Mesenchymal stem cell (in vitro differentiated cells and primary cell): ENCODE measurements around the gene FXR2.
A peak's percentile ranks its signal among the peaks of the same experiment; 100 is the strongest.
"Not testable (repeated sequence)": the region's sequence is repeated elsewhere in the genome, so short reads cannot be mapped to it uniquely, and the experiment has no call there.

Experiments used
- DNase-seq: peaks from one replicate; pipeline ENCODE4 v3.0.0-alpha.2; 2013
- H2AFZ ChIP-seq: one replicate; pipeline ENCODE4 v1.6.1; 2013; ENCODE audit warnings: low read depth, mild to moderate bottlenecking, control low read depth, inconsistent platforms, low read length, moderate library complexity
- H2AK5ac ChIP-seq: 2 replicates; pipeline ENCODE4 v1.6.1; 2013; ENCODE audit warnings: low read length, moderate library complexity, mild to moderate bottlenecking, inconsistent platforms; ENCODE audit not compliant: severe bottlenecking
- H2BK120ac ChIP-seq: one replicate; pipeline ENCODE4 v1.6.1; 2013; ENCODE audit warnings: low read depth, mild to moderate bottlenecking, inconsistent platforms, low read length, moderate library complexity
- H2BK12ac ChIP-seq, 2 experiments: one replicate each; pipeline ENCODE4 v1.6.1; 2013; ENCODE audit warnings: inconsistent platforms in 2 of 2, low read length in 2 of 2, mild to moderate bottlenecking in 2 of 2, moderate library complexity in 2 of 2, control low read depth in 1 of 2
- H2BK15ac ChIP-seq: one replicate; pipeline ENCODE4 v1.6.1; 2013; ENCODE audit warnings: mild to moderate bottlenecking, low read depth, inconsistent platforms; ENCODE audit not compliant: poor library complexity, severe bottlenecking
- H2BK5ac ChIP-seq: 2 replicates; pipeline ENCODE4 v1.6.1; 2013; ENCODE audit warnings: low read depth, mild to moderate bottlenecking, low read length, control low read depth, inconsistent platforms; ENCODE audit not compliant: poor library complexity, severe bottlenecking
- H3K14ac ChIP-seq, 2 experiments: one replicate each; pipeline ENCODE4 v1.6.1; 2013; ENCODE audit warnings: inconsistent platforms in 2 of 2, low read length in 2 of 2, control low read depth in 1 of 2, mild to moderate bottlenecking in 1 of 2, moderate library complexity in 1 of 2
- H3K18ac ChIP-seq, 2 experiments: one replicate each; pipeline ENCODE4 v1.6.1; 2013; ENCODE audit warnings: inconsistent platforms in 2 of 2, low read length in 2 of 2, control low read depth in 1 of 2, low read depth in 1 of 2, mild to moderate bottlenecking in 1 of 2
- H3K23ac ChIP-seq, 2 experiments: one replicate each; pipeline ENCODE4 v1.6.1; 2013; ENCODE audit warnings: inconsistent platforms in 2 of 2, low read length in 2 of 2, mild to moderate bottlenecking in 2 of 2, moderate library complexity in 2 of 2, control low read depth in 1 of 2
- H3K27ac ChIP-seq: 2 replicates; pipeline ENCODE4 v1.5.1; 2013; ENCODE audit warnings: mild to moderate bottlenecking, moderate library complexity, low read length, control low read depth, inconsistent platforms; ENCODE audit not compliant: poor library complexity, severe bottlenecking
- H3K27me3 ChIP-seq, 2 experiments: 2 replicates each; pipeline versions ENCODE4 v1.6.1 to v1.7.0; 2013; ENCODE audit warnings: low read length in 2 of 2, mild to moderate bottlenecking in 2 of 2, moderate library complexity in 2 of 2, control low read depth in 1 of 2, inconsistent platforms in 1 of 2; ENCODE audit not compliant: control insufficient read depth in 1 of 2, insufficient read depth in 1 of 2
- H3K36me3 ChIP-seq, 2 experiments: 2 replicates each; pipeline versions ENCODE4 v1.6.1 to v1.7.0; 2013; ENCODE audit warnings: low read length in 2 of 2, control low read depth in 1 of 2, inconsistent platforms in 1 of 2, low read depth in 1 of 2, mild to moderate bottlenecking in 1 of 2; ENCODE audit not compliant: insufficient read depth in 2 of 2, control insufficient read depth in 1 of 2
- H3K4ac ChIP-seq, 2 experiments: one replicate each; pipeline ENCODE4 v1.6.1; 2013; ENCODE audit warnings: inconsistent platforms in 2 of 2, low read length in 2 of 2, mild to moderate bottlenecking in 2 of 2, moderate library complexity in 2 of 2, control low read depth in 1 of 2, low read depth in 1 of 2
- H3K4me1 ChIP-seq: 2 replicates; pipeline ENCODE4 v1.6.1; 2013; ENCODE audit warnings: low read depth, low read length, control low read depth; ENCODE audit not compliant: control insufficient read depth, insufficient read depth
- H3K4me2 ChIP-seq: 2 replicates; pipeline ENCODE4 v1.6.1; 2013; ENCODE audit warnings: low read length, mild to moderate bottlenecking, inconsistent platforms; ENCODE audit not compliant: poor library complexity, severe bottlenecking
- H3K4me3 ChIP-seq, 2 experiments: 2 replicates each; pipeline versions ENCODE4 v1.5.1 to v1.7.0; 2013; ENCODE audit warnings: low read length in 2 of 2, mild to moderate bottlenecking in 2 of 2, control low read depth in 1 of 2, low read depth in 1 of 2; ENCODE audit not compliant: insufficient read depth in 1 of 2
- H3K79me1 ChIP-seq: replicated peaks from 2 replicates; pipeline ENCODE4 v1.6.1; 2013; ENCODE audit warnings: mild to moderate bottlenecking, control low read depth, low read length, inconsistent platforms; ENCODE audit not compliant: poor library complexity, severe bottlenecking
- H3K9ac ChIP-seq: 2 replicates; pipeline ENCODE4 v1.7.0; 2013; ENCODE audit warnings: mild to moderate bottlenecking, low read length, moderate library complexity
- H3K9me3 ChIP-seq: 2 replicates; pipeline ENCODE4 v1.7.0; 2013; ENCODE audit warnings: mild to moderate bottlenecking, low read length; ENCODE audit not compliant: control insufficient read depth
- H4K8ac ChIP-seq: one replicate; pipeline ENCODE4 v1.6.1; 2013; ENCODE audit warnings: inconsistent platforms, mild to moderate bottlenecking, low read length, moderate library complexity
- H4K91ac ChIP-seq: one replicate; pipeline ENCODE4 v1.6.1; 2013; ENCODE audit warnings: mild to moderate bottlenecking, low read length, inconsistent platforms
- WGBS: methylation state at CpG from one replicate; pipeline ENCODE4 v1.1.7; 2013; ENCODE audit warnings: mixed read lengths; 5-methylcytosine and 5-hydroxymethylcytosine counted together

The FXR2 gene

GRCh38 chr17:7641635-7642034 is 26.9 kb upstream of the FXR2 start:
- H3K9ac ChIP-seq, H3K4me1 ChIP-seq, H2BK120ac ChIP-seq, H3K4me3 ChIP-seq, H3K4ac ChIP-seq, H2AFZ ChIP-seq, H3K36me3 ChIP-seq, H4K8ac ChIP-seq, H3K18ac ChIP-seq, H3K23ac ChIP-seq, H2BK15ac ChIP-seq, H2BK5ac ChIP-seq, H4K91ac ChIP-seq, H2BK12ac ChIP-seq, H3K27ac ChIP-seq, H3K4me2 ChIP-seq, DNase-seq, H2AK5ac ChIP-seq, H3K79me1 ChIP-seq, H3K9me3 ChIP-seq, H3K14ac ChIP-seq: not testable (repeated sequence)
- WGBS = 64% methylated on average over 7 of the region's 7 CpGs
- H3K27me3 ChIP-seq = peaks cover 13 to 16% of the 10 kb centered on the region in 2 experiments

- H4K91ac ChIP-seq = no peak overlapping the region
- H3K4me1 ChIP-seq = no peaks in the 10 kb centered on the region
- no peak overlapping the region for H3K23ac ChIP-seq
- H2AK5ac ChIP-seq = no peak overlapping the region
- no peak overlapping the region for H2BK5ac ChIP-seq
- no peak overlapping the region for H3K4me3 ChIP-seq
- no peak overlapping the region for H2BK120ac ChIP-seq
- H3K27me3 ChIP-seq = peaks cover 8 to 12% of the 10 kb centered on the region in 2 experiments
- DNase-seq = no peak
- H3K27ac ChIP-seq = no peak overlapping the region
- no peak overlapping the region for H3K9ac ChIP-seq
- 97% methylated on average over 20 of the region's 26 CpGs for WGBS
- H3K14ac ChIP-seq = no peak overlapping the region
- H2BK15ac ChIP-seq = no peak overlapping the region
- no peaks in the 10 kb centered on the region for H3K36me3 ChIP-seq
- no peak overlapping the region for H3K4me2 ChIP-seq
- H3K4ac ChIP-seq = no peak overlapping the region
- H3K18ac ChIP-seq = no peak overlapping the region
- H2BK12ac ChIP-seq = no peak overlapping the region
- H2AFZ ChIP-seq = no peak overlapping the region
- no peaks in the 10 kb centered on the region for H3K79me1 ChIP-seq
- no peak overlapping the region for H4K8ac ChIP-seq
- H3K9me3 ChIP-seq = no peaks in the 10 kb centered on the region
Measured at GRCh38 chr17:7640783-7641182, 26.1 kb upstream of the FXR2 start.

GRCh38 chr17:7636163-7636562 is 21.5 kb upstream of the FXR2 start:
- H4K91ac ChIP-seq = no peak overlapping the region
- no peak overlapping the region for H2BK5ac ChIP-seq
- H3K4me3 ChIP-seq = no peak overlapping the region
- no peaks in the 10 kb centered on the region for H3K36me3 ChIP-seq
- H3K4me2 ChIP-seq = no peak overlapping the region
- no peak overlapping the region for H3K9ac ChIP-seq
- no peaks in the 10 kb centered on the region for H3K79me1 ChIP-seq
- no peak overlapping the region for H3K14ac ChIP-seq
- peaks cover 2% of the 10 kb centered on the region for H3K4me1 ChIP-seq
- peak overlapping the region; percentile 7 for H2BK15ac ChIP-seq
- H2AFZ ChIP-seq = no peak overlapping the region
- no peak for DNase-seq
- H3K27me3 ChIP-seq = peaks cover 4 to 6% of the 10 kb centered on the region in 2 experiments
- H4K8ac ChIP-seq = no peak overlapping the region
- H3K23ac ChIP-seq = no peak overlapping the region
- H3K27ac ChIP-seq = no peak overlapping the region
- H3K4ac ChIP-seq = no peak overlapping the region
- H2BK120ac ChIP-seq = no peak overlapping the region
- H3K18ac ChIP-seq = no peak overlapping the region
- no peaks in the 10 kb centered on the region for H3K9me3 ChIP-seq
- no peak overlapping the region for H2BK12ac ChIP-seq
- WGBS = 79% methylated on average over 5 of the region's 5 CpGs
- no peak overlapping the region for H2AK5ac ChIP-seq

- Histone ChIP-seq H2BK12ac (peak overlapping the region in 1 of 2 experiments; percentile 24), H2AK5ac (no peak overlapping the region), H3K4me1 (peaks cover 2% of the 10 kb centered on the region), H2BK5ac (no peak overlapping the region), H4K8ac (no peak overlapping the region), H3K36me3 (no peaks in the 10 kb centered on the region), H4K91ac (no peak overlapping the region), H2BK120ac (no peak overlapping the region), H3K14ac (no peak overlapping the region), H3K9ac (peak overlapping the region; percentile 13), H3K4me3 (no peak overlapping the region), H2BK15ac (no peak overlapping the region), H3K27ac (no peak overlapping the region), H3K79me1 (no peaks in the 10 kb centered on the region), H3K27me3 (peaks cover 4 to 6% of the 10 kb centered on the region in 2 experiments), H3K18ac (no peak overlapping the region), H3K23ac (no peak overlapping the region), H3K9me3 (no peaks in the 10 kb centered on the region), H2AFZ (no peak overlapping the region), H3K4me2 (no peak overlapping the region), H3K4ac (peak overlapping the region in 1 of 2 experiments; percentile 26)
- 32% methylated on average over 5 of the region's 5 CpGs for WGBS
- DNase-seq = peak; percentile 66
Measured at GRCh38 chr17:7634384-7634783, 19.7 kb upstream of the FXR2 start.
